GM12878 (cell line): ENCODE results near the gene FTO. TPM values are rescaled to one million over a fixed set of nuclear protein-coding genes. Genes with fewer than 3 reads are reported as not detected.

Experiments used
- ATAC-seq: fragments of 200-7000 bp; cut with Tn5 transposase; 3 replicates; pipeline ENCODE4 v1.9.1; 2020; ENCODE audit warnings: mild to moderate bottlenecking, moderate library complexity
- BruUV-seq: library from RNA; stranded (reverse); fragments of 400-500 nt; replicated peaks from 2 replicates; lab custom pipeline; 2021; lab: Mats Ljungman, UMichigan
- CTCF ChIA-PET: fragments of 300-600 bp; sonication (Branson Sonifier 250); formaldehyde crosslinking; extraction: SDS; loops from one replicate; lab custom pipeline; 2021; ENCODE audit warnings: inconsistent platforms; lab: Yijun Ruan, JAX
- POLR2A ChIA-PET: fragments of 350-600 bp; formaldehyde crosslinking; extraction: SDS; loops from one replicate; lab custom pipeline; 2021; ENCODE audit warnings: inconsistent platforms; lab: Charles Lee
- RAD21 ChIA-PET: fragments of 300-600 bp; sonication (Branson Sonifier 250); formaldehyde crosslinking; loops from one replicate; lab custom pipeline; 2023; ENCODE audit warnings: antibody characterized with exemption; ENCODE audit not compliant: unreplicated experiment; lab: Charles Lee
- SMC1A ChIA-PET: fragments of 300-600 bp; sonication (Branson Sonifier 250); formaldehyde crosslinking; loops from one replicate; lab custom pipeline; 2023; ENCODE audit not compliant: unreplicated experiment, uncharacterized antibody; lab: Charles Lee
- DNase-seq: peaks from one replicate; pipeline ENCODE4 v3.0.0-alpha.2; 2011; ENCODE audit warnings: low read depth, low spot score
- FAIRE-seq: peaks from 3 replicates; lab custom pipeline; 2011; peaks lifted over from hg19 to GRCh38; lab: Jason Lieb, UNC
- H2AFZ ChIP-seq: 2 replicates; pipeline ENCODE4 v1.6.0; 2011; ENCODE audit warnings: low read depth, low read length, control low read depth; ENCODE audit not compliant: control insufficient read depth
- H3K27ac ChIP-seq: 2 replicates; pipeline ENCODE4 v1.5.1; 2011; ENCODE audit warnings: control low read depth; ENCODE audit not compliant: control insufficient read depth, insufficient read depth
- H3K27me3 ChIP-seq, 2 experiments: replicated peaks in 1 of 2; 2 replicates each; pipeline versions ENCODE4 v1.6.0 to v1.6.1; 2011; ENCODE audit warnings: low read length in 1 of 2; ENCODE audit not compliant: control insufficient read depth in 2 of 2, insufficient read depth in 2 of 2
- H3K36me3 ChIP-seq, 2 experiments: 2 replicates each; pipeline ENCODE4 v1.5.1; 2011; ENCODE audit warnings: low read length in 1 of 2; ENCODE audit not compliant: control insufficient read depth in 2 of 2, insufficient read depth in 2 of 2
- H3K4me1 ChIP-seq: 2 replicates; pipeline ENCODE4 v1.6.1; 2011; ENCODE audit warnings: mild to moderate bottlenecking, low read length, moderate library complexity, mixed read lengths; ENCODE audit not compliant: control insufficient read depth, insufficient read depth
- H3K4me2 ChIP-seq: 2 replicates; pipeline ENCODE4 v1.6.0; 2011; ENCODE audit warnings: control low read depth; ENCODE audit not compliant: control insufficient read depth, insufficient read depth
- H3K4me3 ChIP-seq: fragments of 200-600 bp; sonication (generic); 2 replicates; pipeline ENCODE4 v1.5.1; 2016
- H3K79me2 ChIP-seq: 2 replicates; pipeline ENCODE4 v1.6.0; 2011; ENCODE audit warnings: low read length; ENCODE audit not compliant: control insufficient read depth, insufficient read depth
- H3K9ac ChIP-seq: 2 replicates; pipeline ENCODE4 v1.8.0; 2011; ENCODE audit warnings: low read length, control low read depth, mixed read lengths; ENCODE audit not compliant: control insufficient read depth, insufficient read depth
- H3K9me3 ChIP-seq: replicated peaks from 3 replicates; pipeline ENCODE4 v1.5.1; 2011; ENCODE audit warnings: mild to moderate bottlenecking, low read length; ENCODE audit not compliant: control insufficient read depth, insufficient read depth
- H4K20me1 ChIP-seq: 2 replicates; pipeline ENCODE4 v1.6.0; 2011; ENCODE audit not compliant: control insufficient read depth, insufficient read depth
- ATF2 ChIP-seq: IDR thresholded peaks from 2 replicates; pipeline ENCODE4 v1.6.1; 2012; ENCODE audit warnings: low read length, inconsistent platforms
- CREB1 ChIP-seq: IDR thresholded peaks from 2 replicates; pipeline ENCODE4 v1.6.1; 2012; ENCODE audit warnings: low read depth, mild to moderate bottlenecking, inconsistent platforms
- FOXM1 ChIP-seq: IDR thresholded peaks from 2 replicates; pipeline ENCODE4 v1.6.1; 2012; ENCODE audit warnings: low read depth, mild to moderate bottlenecking, inconsistent platforms, low read length, moderate library complexity
- HDGF ChIP-seq: fragments of 450-650 bp; IDR thresholded peaks from 2 replicates; pipeline ENCODE4 v1.6.1; 2016; ENCODE audit warnings: antibody characterized with exemption
- RELA ChIP-seq: fragments of 450-650 bp; IDR thresholded peaks from 2 replicates; pipeline ENCODE4 v1.8.0; 2014; ENCODE audit warnings: borderline replicate concordance; ENCODE audit not compliant: partially characterized antibody
- SREBF1 ChIP-seq: IDR thresholded peaks from 2 replicates; pipeline ENCODE4 v1.6.1; 2012; ENCODE audit warnings: mild to moderate bottlenecking, low read length
- SUPT20H ChIP-seq: IDR thresholded peaks from 2 replicates; pipeline ENCODE4 v1.6.1; 2011; ENCODE audit warnings: low read depth, mild to moderate bottlenecking, low read length, moderate library complexity, borderline replicate concordance; ENCODE audit not compliant: control insufficient read depth
- WRNIP1 ChIP-seq: IDR thresholded peaks from 2 replicates; pipeline ENCODE4 v1.6.1; 2011; ENCODE audit warnings: low read depth, low read length, improper control_type of control experiment, borderline replicate concordance
- ZNF384 ChIP-seq: IDR thresholded peaks from 2 replicates; pipeline ENCODE4 v1.6.1; 2012; ENCODE audit warnings: low read depth, mild to moderate bottlenecking, low read length, improper control_type of control experiment, borderline replicate concordance
- WGBS: methylation state at CpG from one replicate; pipeline ENCODE4 v1.1.6; 2016; ENCODE audit warnings: low lambda C conversion rate; ENCODE audit not compliant: insufficient replicate concordance, insufficient coverage; ENCODE audit errors: missing lambda C conversion rate; 5-methylcytosine and 5-hydroxymethylcytosine counted together
- in situ Hi-C: fragments of 300-500 bp; cut with MboI; formaldehyde crosslinking; loops from 9 replicates; pipeline ENCODE4 v1.14.3; 2018; ENCODE audit warnings: mixed read lengths
- intact Hi-C: fragments of 100-400 bp; cut with micrococcal nuclease; formaldehyde crosslinking; loops from one replicate; pipeline ENCODE4 v1.14.2; 2022; ENCODE audit not compliant: unreplicated experiment
- polyA plus RNA-seq, 11 experiments: library from polyadenylated mRNA; depleted of rRNA in 4 of 11; unstranded in 6 of 11; stranded (reverse) in 5 of 11; fragments of >200 nt; fragmentation: Nextera tagmentation in 4 of 11; fragmentation: Illumina TruSeq in 1 of 11; extraction: Ambion mirVana in 4 of 11; extraction: Trizol in 1 of 11; gene quantifications; 1 replicate in 1 of 11; 2 replicates in 10 of 11; pipeline versions ENCODE4 v1.2.1 to v1.2.3, GENCODE V29; 2011 to 2016; ENCODE audit warnings: inconsistent platforms in 2 of 11, missing spikeins in 2 of 11, low read depth in 1 of 11
- total RNA-seq, 4 experiments: library from RNA; depleted of rRNA in 3 of 4; stranded (reverse); fragments of >200 nt in 3 of 4; fragmentation: Illumina TruSeq in 1 of 4; extraction: Trizol in 1 of 4; gene quantifications; 2 replicates each; pipeline versions ENCODE4 v1.2.1 to v1.2.3, GENCODE V29; 2013 to 2021
- TF ChIP-seq, protein P1 (sequence below): fragments of 450-650 bp; IDR thresholded peaks from 2 replicates; pipeline ENCODE4 v1.6.1; 2017; ENCODE audit warnings: antibody characterized with exemption, mild to moderate bottlenecking, moderate library complexity
- TF ChIP-seq, protein P2 (sequence below): IDR thresholded peaks from 2 replicates; pipeline ENCODE4 v1.6.1; 2011; ENCODE audit warnings: borderline replicate concordance, low read depth, mild to moderate bottlenecking, moderate library complexity, low read length; ENCODE audit not compliant: insufficient read depth, poor library complexity, severe bottlenecking

Gene FTO
- total and polyA plus RNA-seq, 10 of the 15 experiments (the other 5 are each of a cell fraction or from before 2014, with no cell fraction given), result 20.1 to 55.0 (median 47.0) TPM

DNA sequence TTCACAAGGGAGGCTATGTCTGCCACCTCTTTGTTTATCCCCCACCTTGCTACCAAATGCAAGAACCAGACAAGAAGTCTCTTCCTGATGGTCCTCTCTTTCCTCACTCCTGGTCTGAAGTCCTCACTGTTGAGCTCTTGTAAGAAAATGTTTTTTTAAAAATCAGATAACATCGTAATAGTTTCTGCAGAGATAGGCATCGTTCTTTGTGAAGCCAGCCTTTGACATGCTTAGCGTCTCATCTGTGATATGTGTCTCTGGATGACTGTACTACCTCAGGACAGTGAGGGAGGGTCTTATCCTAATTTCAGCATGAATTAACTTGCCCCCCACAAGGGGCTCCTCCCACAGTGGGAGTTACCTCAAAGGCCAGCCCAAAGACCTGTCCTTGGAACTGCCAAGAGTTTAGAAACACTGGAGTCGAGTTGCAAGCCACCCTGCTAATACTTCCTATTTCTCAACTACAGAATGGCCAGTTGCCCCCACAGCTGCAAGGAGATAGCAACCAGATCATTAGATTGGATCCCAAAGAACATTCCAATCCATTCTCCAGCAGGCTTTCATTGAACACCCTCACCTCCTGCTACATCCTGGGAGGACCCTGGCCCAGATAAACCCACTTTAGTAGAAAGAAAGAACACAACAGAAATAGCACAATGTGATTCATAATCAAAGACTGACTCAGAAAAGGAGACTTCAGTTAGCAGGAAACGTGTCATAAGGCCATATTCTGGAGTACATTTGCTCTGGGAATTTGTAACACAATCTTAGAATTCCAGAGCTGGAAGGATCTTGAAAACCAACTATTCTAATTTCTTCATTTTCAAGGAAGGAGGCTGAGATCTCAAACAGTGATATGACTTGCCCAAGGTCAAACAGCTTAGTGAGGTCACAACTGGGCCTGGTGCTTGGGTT is 431.7 kb downstream of the FTO start:
- POLR2A ChIA-PET, result no interaction called here
- in situ Hi-C loops, result no loop called here
- no peak for ATAC-seq

DNA sequence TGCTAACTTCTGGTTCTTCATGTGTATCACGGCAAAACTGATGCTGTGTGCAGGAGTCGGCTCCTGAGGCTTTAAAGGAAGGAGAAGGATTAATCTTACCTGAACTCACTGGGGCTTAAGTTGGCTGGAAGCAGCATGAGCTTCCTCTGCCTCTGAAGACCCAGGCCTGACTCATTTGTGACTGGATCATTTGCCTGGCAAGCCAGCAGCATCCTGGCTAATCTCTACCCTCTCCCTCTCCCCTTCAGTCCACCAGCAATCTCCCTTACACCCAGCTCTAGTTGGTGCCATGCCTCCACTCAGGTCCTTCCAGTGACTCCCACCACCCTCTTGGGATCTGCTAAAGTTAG is 432.3 kb downstream of the FTO start:
- 51% methylated on average over 2 of the region's 2 CpGs for WGBS
- no peaks in the 10 kb centered on the region for H3K27me3 ChIP-seq
- in situ Hi-C loops, result no loop called here
- intact Hi-C loops, result no loop called here
- RAD21 ChIA-PET, result no interaction called here
- no peak overlapping the region for H3K4me3 ChIP-seq
- CTCF ChIA-PET, result no interaction called here
- H3K27ac ChIP-seq, result no peak overlapping the region
- no peaks in the 10 kb centered on the region for H4K20me1 ChIP-seq
- no peak for ATAC-seq
- H3K36me3 ChIP-seq, result no peaks in the 10 kb centered on the region
- SMC1A ChIA-PET, result no interaction called here
- H3K4me2 ChIP-seq, result no peak overlapping the region
- no peak for DNase-seq
- no peak overlapping the region for H3K9ac ChIP-seq
- POLR2A ChIA-PET, result no interaction called here
- no peaks in the 10 kb centered on the region for H3K4me1 ChIP-seq
- H3K79me2 ChIP-seq, result no peaks in the 10 kb centered on the region
- BruUV-seq, result no TSS peak
- no peaks in the 10 kb centered on the region for H3K9me3 ChIP-seq
- no peak for FAIRE-seq
- no peak overlapping the region for H2AFZ ChIP-seq
- TF ChIP-seq, protein P1, sequence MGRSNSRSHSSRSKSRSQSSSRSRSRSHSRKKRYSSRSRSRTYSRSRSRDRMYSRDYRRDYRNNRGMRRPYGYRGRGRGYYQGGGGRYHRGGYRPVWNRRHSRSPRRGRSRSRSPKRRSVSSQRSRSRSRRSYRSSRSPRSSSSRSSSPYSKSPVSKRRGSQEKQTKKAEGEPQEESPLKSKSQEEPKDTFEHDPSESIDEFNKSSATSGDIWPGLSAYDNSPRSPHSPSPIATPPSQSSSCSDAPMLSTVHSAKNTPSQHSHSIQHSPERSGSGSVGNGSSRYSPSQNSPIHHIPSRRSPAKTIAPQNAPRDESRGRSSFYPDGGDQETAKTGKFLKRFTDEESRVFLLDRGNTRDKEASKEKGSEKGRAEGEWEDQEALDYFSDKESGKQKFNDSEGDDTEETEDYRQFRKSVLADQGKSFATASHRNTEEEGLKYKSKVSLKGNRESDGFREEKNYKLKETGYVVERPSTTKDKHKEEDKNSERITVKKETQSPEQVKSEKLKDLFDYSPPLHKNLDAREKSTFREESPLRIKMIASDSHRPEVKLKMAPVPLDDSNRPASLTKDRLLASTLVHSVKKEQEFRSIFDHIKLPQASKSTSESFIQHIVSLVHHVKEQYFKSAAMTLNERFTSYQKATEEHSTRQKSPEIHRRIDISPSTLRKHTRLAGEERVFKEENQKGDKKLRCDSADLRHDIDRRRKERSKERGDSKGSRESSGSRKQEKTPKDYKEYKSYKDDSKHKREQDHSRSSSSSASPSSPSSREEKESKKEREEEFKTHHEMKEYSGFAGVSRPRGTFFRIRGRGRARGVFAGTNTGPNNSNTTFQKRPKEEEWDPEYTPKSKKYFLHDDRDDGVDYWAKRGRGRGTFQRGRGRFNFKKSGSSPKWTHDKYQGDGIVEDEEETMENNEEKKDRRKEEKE, result no peak
- TF ChIP-seq CREB1, result no peak
- no peak for TF ChIP-seq SUPT20H
- TF ChIP-seq WRNIP1, result no peak
- TF ChIP-seq ZNF384, result no peak
- TF ChIP-seq, protein P2, sequence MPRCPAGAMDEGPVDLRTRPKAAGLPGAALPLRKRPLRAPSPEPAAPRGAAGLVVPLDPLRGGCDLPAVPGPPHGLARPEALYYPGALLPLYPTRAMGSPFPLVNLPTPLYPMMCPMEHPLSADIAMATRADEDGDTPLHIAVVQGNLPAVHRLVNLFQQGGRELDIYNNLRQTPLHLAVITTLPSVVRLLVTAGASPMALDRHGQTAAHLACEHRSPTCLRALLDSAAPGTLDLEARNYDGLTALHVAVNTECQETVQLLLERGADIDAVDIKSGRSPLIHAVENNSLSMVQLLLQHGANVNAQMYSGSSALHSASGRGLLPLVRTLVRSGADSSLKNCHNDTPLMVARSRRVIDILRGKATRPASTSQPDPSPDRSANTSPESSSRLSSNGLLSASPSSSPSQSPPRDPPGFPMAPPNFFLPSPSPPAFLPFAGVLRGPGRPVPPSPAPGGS, result no peak
- TF ChIP-seq HDGF, result no peak
- TF ChIP-seq FOXM1, result no peak
- TF ChIP-seq SREBF1, result no peak
- TF ChIP-seq ATF2, result no peak

More for the DNA sequence above, 431.7 kb downstream of the FTO start:
- Histone ChIP-seq H4K20me1 (no peaks in the 10 kb centered on the region), H3K9me3 (no peaks in the 10 kb centered on the region), H3K36me3 (no peaks in the 10 kb centered on the region)
- no peak for TF ChIP-seq RELA
- TF ChIP-seq, all 136 proteins: peak for 0
- intact Hi-C loops, result no loop called here
- ChIA-PET SMC1A (no interaction called here), CTCF (no interaction called here), RAD21 (no interaction called here)
- Histone ChIP-seq H2AFZ (no peak overlapping the region), H3K4me2 (no peak overlapping the region), H3K4me1 (no peaks in the 10 kb centered on the region), H3K79me2 (no peaks in the 10 kb centered on the region), H3K27ac (no peak overlapping the region), H3K9ac (no peak overlapping the region), H3K27me3 (no peaks in the 10 kb centered on the region), H3K4me3 (no peak overlapping the region)
- WGBS, result 36% methylated on average over 5 of the region's 5 CpGs
- no TSS peak for BruUV-seq
- DNase-seq (no peak), FAIRE-seq (no peak)
